GM19372 (cell line): ENCODE measurements around the gene DOC2A.

Experiments used
- ATAC-seq: cut with Tn5 transposase; IDR thresholded peaks from one replicate; pipeline ENCODE4 v1.9.1; 2021; ENCODE audit warnings: mild to moderate bottlenecking, low read depth, moderate library complexity; ENCODE audit not compliant: unreplicated experiment

The DOC2A gene

GRCh38 chr16:29990883-29991570 lies 19.8 kb downstream of the DOC2A start:
- no peak for ATAC-seq

GRCh38 chr16:29990034-29990433 lies 20.8 kb downstream of the DOC2A start:
- no peak for ATAC-seq

GRCh38 chr16:29989111-29989858 lies 21.5 kb downstream of the DOC2A start:
- no peak for ATAC-seq

GRCh38 chr16:29988346-29989075 lies 22.3 kb downstream of the DOC2A start:
- no peak for ATAC-seq

DNA sequence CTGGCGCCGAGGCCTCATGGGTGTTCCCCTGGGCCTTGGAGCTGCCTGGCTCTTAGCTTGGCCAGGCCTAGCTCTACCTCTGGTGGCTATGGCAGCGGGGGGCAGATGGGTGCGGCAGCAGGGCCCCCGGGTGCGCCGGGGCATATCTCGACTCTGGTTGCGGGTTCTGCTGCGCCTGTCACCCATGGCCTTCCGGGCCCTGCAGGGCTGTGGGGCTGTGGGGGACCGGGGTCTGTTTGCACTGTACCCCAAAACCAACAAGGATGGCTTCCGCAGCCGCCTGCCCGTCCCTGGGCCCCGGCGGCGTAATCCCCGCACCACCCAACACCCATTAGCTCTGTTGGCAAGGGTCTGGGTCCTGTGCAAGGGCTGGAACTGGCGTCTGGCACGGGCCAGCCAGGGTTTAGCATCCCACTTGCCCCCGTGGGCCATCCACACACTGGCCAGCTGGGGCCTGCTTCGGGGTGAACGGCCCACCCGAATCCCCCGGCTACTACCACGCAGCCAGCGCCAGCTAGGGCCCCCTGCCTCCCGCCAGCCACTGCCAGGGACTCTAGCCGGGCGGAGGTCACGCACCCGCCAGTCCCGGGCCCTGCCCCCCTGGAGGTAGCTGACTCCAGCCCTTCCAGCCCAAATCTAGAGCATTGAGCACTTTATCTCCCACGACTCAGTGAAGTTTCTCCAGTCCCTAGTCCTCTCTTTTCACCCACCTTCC lies 23.3 kb downstream of the DOC2A start:
- no peak for ATAC-seq

- ATAC-seq = no peak
These were observed 23.9 kb downstream of the DOC2A start for GRCh38 chr16:29986931-29987330.

DNA sequence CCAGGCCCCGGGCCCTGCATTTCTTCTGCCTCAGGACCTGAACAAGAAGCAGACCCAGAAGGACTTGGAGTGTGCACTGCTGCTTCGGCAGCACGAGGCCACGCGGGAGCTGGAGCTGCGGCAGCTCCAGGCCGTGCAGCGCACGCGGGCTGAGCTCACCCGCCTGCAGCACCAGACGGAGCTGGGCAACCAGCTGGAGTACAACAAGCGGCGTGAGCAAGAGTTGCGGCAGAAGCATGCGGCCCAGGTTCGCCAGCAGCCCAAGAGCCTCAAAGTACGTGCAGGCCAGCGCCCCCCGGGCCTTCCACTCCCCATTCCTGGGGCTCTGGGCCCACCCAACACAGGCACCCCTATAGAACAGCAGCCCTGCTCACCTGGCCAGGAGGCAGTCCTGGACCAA lies 24.6 kb downstream of the DOC2A start:
- ATAC-seq = no peak

DNA sequence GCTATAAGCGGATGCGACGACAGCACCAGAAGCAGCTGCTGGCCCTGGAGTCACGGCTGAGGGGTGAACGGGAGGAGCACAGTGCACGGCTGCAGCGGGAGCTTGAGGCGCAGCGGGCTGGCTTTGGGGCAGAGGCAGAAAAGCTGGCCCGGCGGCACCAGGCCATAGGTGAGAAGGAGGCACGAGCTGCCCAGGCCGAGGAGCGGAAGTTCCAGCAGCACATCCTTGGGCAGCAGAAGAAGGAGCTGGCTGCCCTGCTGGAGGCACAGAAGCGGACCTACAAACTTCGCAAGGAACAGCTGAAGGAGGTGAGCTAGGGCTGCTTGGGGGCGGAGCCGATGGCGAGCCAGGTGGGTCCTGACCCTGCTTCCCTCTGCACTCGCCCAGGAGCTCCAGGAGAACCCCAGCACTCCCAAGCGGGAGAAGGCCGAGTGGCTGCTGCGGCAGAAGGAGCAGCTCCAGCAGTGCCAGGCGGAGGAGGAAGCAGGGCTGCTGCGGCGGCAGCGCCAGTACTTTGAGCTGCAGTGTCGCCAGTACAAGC lies 25.5 kb downstream of the DOC2A start:
- ATAC-seq = no peak

- ATAC-seq = no peak
These were observed 26.1 kb downstream of the DOC2A start for GRCh38 chr16:29984764-29985147.

DNA sequence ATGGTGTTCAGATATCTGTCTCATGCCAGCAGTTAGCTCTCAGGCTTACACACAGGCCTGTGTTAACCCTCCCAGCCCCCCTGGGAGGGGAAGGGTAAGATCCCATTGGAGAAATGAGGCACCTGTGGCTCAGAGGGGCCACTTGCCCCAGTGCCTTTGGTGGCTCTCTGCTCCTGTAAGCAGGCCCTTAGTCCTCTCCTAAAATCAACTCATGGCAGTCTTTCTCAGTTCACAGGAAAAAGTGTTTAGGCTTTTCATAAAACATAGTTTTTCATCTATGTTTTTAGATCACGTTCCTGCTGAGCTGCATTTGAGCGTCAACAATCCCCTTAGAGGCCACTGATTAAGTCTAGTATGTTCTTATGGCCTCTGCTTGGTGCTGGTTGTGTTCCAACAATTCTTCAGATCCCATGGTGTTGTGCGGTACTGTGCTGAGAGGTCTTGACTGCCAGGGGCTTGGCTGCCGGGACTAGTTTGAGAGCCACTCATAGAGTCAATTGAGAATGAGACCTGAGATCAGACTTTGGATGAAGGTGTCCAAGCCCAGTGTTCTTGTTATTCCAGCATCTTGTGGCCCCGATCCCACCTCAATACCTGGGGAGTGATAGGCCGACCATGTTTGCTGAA lies 26.6 kb downstream of the DOC2A start:
- ATAC-seq = no peak

GRCh38 chr16:29983420-29984136 lies 27.2 kb downstream of the DOC2A start:
- no peak for ATAC-seq

DNA sequence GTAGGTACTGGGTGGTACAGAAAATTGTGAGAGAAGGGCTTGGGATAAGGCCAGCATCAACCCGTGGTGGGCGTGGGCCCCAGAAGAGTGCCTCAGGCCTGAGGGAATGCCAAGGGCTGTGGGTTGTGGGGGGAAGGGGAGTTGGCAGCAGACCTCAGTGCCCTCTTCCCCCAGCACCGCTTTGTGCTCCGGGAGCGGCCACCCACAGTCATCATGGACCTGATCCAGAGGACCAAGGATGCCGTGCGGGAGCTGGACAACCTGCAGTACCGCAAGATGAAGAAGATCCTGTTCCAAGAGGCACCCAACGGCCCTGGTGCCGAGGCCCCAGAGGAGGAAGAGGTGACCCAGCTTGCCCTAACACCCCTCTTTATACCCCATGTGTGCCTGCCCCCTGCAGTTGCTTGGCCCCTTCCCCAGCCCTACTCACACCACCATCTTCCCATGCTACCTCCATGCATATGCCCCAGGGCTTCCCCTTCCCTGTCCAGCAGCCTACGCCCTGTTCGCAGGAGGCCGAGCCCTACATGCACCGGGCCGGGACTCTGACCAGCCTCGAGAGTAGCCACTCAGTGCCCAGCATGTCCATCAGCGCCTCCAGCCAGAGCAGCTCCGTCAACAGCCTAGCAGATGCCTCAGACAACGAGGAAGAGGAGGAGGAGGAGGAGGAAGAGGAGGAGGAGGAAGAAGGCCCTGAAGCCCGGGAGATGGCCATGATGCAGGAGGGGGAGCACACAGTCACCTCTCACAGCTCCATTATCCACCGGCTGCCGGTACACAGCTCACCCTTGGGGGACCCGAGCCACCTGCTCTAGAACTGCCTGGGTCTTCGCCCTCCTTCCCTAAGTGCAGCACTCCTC lies 28.0 kb downstream of the DOC2A start:
- ATAC-seq = no peak

GRCh38 chr16:29978564-29979270 lies 32.1 kb downstream of the DOC2A start:
- no peak for ATAC-seq

- no peak for ATAC-seq
These were observed 32.7 kb downstream of the DOC2A start for GRCh38 chr16:29978081-29978480.

DNA sequence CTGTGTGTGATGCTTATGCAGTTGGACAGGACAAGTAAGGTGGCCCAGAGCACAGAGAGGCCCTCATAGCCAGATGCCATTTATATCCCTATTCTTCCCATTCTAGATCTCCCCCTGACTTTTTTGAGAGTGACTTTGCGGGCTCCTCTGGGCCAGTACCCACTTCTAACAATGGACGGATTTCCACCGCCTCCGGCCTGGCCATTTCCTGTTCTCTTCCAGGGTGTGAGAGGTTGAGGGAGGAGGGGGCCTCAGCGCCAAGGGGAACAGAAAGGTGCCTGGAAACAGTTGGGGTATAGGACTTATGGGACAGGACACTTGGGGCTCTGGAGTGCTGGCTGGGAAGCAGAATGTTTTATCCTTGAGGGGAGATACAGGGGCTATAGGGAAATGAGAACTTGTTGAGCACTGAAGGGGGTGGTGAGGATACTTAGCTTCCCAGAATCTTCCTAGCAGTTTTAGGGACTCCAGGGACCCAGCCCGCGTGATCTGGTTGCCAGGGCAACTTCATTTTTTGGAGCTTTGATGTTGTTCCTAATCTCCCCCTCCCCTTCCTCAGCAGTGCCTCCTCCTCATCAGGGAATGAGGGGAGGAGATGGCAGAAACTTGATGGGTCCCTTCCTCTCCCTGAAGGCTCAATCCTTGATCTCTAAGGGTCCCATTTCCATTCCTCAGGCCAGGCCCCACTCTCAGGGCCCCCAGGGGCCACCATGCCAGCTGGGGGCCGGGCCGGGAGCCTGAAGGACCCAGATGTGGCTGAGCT lies 33.6 kb downstream of the DOC2A start:
- no peak for ATAC-seq

DNA sequence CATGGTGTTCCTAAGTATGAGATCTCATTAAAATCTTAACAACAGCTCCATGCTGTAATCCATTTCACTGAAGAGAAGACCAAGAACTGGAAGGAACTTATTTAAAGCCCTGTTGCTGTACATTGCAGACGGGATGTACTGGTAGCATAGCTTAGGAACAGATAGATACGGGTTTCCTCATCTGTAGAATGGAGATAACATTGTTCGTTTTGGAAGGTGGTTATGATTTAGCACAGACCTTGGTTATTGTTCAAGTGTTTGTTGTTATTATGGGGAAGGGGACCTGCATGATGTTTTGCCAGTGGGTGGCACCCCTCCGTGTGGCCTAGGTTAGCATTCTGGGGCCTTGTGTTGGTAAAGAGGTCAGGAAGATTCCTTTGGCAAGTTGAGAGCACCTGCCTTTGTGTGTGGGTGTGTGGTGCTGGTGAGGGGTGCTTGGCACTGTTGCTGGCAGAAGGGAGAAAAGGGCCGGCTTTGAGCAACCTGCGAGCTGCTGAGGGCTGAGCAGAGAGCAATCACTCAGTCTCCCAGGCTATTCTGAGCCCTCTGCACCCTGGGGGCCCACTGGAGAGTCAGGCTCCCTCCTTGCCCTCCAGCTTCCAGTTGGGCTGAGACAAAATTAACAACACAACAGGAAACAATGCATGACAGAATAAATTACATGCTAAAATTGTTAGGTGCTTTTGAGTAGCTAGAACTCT lies 34.9 kb downstream of the DOC2A start:
- ATAC-seq = no peak

GRCh38 chr16:29975134-29975538 lies 35.7 kb downstream of the DOC2A start:
- ATAC-seq = no peak
